K562 (cell line): Measurements from ENCODE around the gene AHI1. TPM values are rescaled to one million over a fixed set of nuclear protein-coding genes. Genes with fewer than 3 reads are reported as not detected.

ENCODE experiments used
- ATAC-seq: fragments of 200-7000 bp; cut with Tn5 transposase; 3 replicates; pipeline ENCODE4 v1.9.1; 2020; ENCODE audit warnings: moderate library complexity
- BruUV-seq: library from RNA; stranded (reverse); fragments of 400-500 nt; replicated peaks from 2 replicates; lab custom pipeline; 2021; lab: Mats Ljungman, UMichigan
- CTCF ChIA-PET: fragments of 300-600 bp; formaldehyde crosslinking; extraction: SDS; loops from one replicate; lab custom pipeline; 2021; ENCODE audit warnings: low intra/inter-chr PET ratio; lab: Yijun Ruan, JAX
- POLR2A ChIA-PET: fragments of 300-600, 350-650 bp; sonication (Branson Sonifier 250); formaldehyde crosslinking; extraction: SDS; loops from one replicate; lab custom pipeline; 2021; ENCODE audit warnings: antibody characterized with exemption, inconsistent platforms; lab: Yijun Ruan, JAX
- DNase-seq, 4 experiments: peaks; one replicate each; pipeline versions ENCODE4 v3.0.0 to v3.0.0-alpha.2; 2011 to 2018; ENCODE audit warnings: low spot score in 3 of 4, mixed read lengths in 3 of 4; ENCODE audit errors: extremely low read depth in 1 of 4
- FAIRE-seq: peaks from 2 replicates; lab custom pipeline; 2011; peaks lifted over from hg19 to GRCh38; lab: Jason Lieb, UNC
- H2AFZ ChIP-seq: 2 replicates; pipeline ENCODE4 v1.6.0; 2011; ENCODE audit warnings: low read depth, low read length, control low read depth, inconsistent platforms
- H3K27ac ChIP-seq: fragments of 200-600 bp; 3 replicates; pipeline ENCODE4 v1.8.0; 2011; ENCODE audit warnings: low read depth, mild to moderate bottlenecking, control low read depth, inconsistent platforms, low read length, moderate library complexity, mixed read lengths; ENCODE audit errors: extremely low read depth
- H3K27me3 ChIP-seq, 2 experiments: fragments of 300-600 bp in 1 of 2; 2 replicates in 1 of 2; 3 replicates in 1 of 2; pipeline versions ENCODE4 v1.6.0 to v1.8.0; 2011; ENCODE audit warnings: inconsistent platforms in 2 of 2, low read length in 2 of 2, mild to moderate bottlenecking in 1 of 2, mixed read lengths in 1 of 2, moderate library complexity in 1 of 2; ENCODE audit not compliant: control insufficient read depth in 2 of 2, insufficient read depth in 2 of 2
- H3K36me3 ChIP-seq: fragments of 300-600 bp; 3 replicates; pipeline ENCODE4 v1.8.0; 2011; ENCODE audit warnings: mild to moderate bottlenecking, low read length, inconsistent platforms; ENCODE audit not compliant: control insufficient read depth, insufficient read depth
- H3K4me1 ChIP-seq, 2 experiments: fragments of 200-600 bp in 1 of 2; replicated peaks in 1 of 2; 2 replicates in 1 of 2; 3 replicates in 1 of 2; pipeline versions ENCODE4 v1.5.1 to v1.8.0; 2011; ENCODE audit warnings: inconsistent platforms in 2 of 2, low read length in 2 of 2, mild to moderate bottlenecking in 1 of 2, mixed read lengths in 1 of 2, moderate library complexity in 1 of 2; ENCODE audit not compliant: control insufficient read depth in 2 of 2, insufficient read depth in 2 of 2
- H3K4me2 ChIP-seq: 2 replicates; pipeline ENCODE4 v1.6.1; 2011; ENCODE audit warnings: low read length, control low read depth, inconsistent platforms, mixed read lengths; ENCODE audit not compliant: insufficient read depth
- H3K4me3 ChIP-seq: fragments of 200-600 bp; sonication (generic), shearing (Covaris generic); 2 replicates; pipeline ENCODE4 v1.5.1; 2016; ENCODE audit warnings: control low read depth, inconsistent platforms
- H3K79me2 ChIP-seq: fragments of 200-600 bp; 3 replicates; pipeline ENCODE4 v1.8.0; 2011; ENCODE audit warnings: low read length, inconsistent platforms; ENCODE audit not compliant: control insufficient read depth, insufficient read depth
- H3K9ac ChIP-seq, 2 experiments: 2 replicates each; pipeline versions ENCODE4 v1.6.0 to v1.6.1; 2011; ENCODE audit warnings: low read depth in 2 of 2, low read length in 2 of 2, control low read depth in 1 of 2, inconsistent platforms in 1 of 2, mild to moderate bottlenecking in 1 of 2, mixed read lengths in 1 of 2; ENCODE audit not compliant: insufficient read depth in 1 of 2
- H3K9me1 ChIP-seq: one replicate; pipeline ENCODE4 v1.6.0; 2011; ENCODE audit warnings: inconsistent platforms, mild to moderate bottlenecking, low read length, moderate library complexity; ENCODE audit not compliant: control insufficient read depth, insufficient read depth
- H3K9me3 ChIP-seq: replicated peaks from 2 replicates; pipeline ENCODE4 v1.5.1; 2011; ENCODE audit warnings: low read depth, low read length, inconsistent platforms; ENCODE audit not compliant: control insufficient read depth, insufficient read depth
- H4K20me1 ChIP-seq: replicated peaks from 2 replicates; pipeline ENCODE4 v1.6.1; 2011; ENCODE audit warnings: low read length, inconsistent platforms, mixed read lengths; ENCODE audit not compliant: control insufficient read depth, insufficient read depth
- CEBPG ChIP-seq, 3 experiments: fragments of 200-800 bp in 1 of 3; sonication (Bioruptor generic) in 1 of 3; sonication (generic) in 1 of 3; formaldehyde crosslinking in 1 of 3; IDR thresholded peaks in 2 of 3; conservative IDR thresholded peaks in 1 of 3; 2 replicates each; pipeline versions ENCODE4 v1.6.1 to v1.8.0; 2016 to 2022; ENCODE audit warnings: missing compliant biosample characterization in 2 of 3, missing genetic modification characterization in 2 of 3, mild to moderate bottlenecking in 1 of 3, missing genetic modification reagents in 1 of 3
- CREB1 ChIP-seq, 2 experiments: sonication (generic) in 1 of 2; formaldehyde crosslinking in 1 of 2; IDR thresholded peaks; 2 replicates each; pipeline versions ENCODE4 v1.6.1 to v1.8.0; 2012 to 2022; ENCODE audit warnings: inconsistent platforms in 1 of 2, mild to moderate bottlenecking in 1 of 2, missing genetic modification reagents in 1 of 2, moderate library complexity in 1 of 2
- FUS ChIP-seq: fragments of 200-400 bp; formaldehyde crosslinking; optimal IDR thresholded peaks from 2 replicates; pipeline ENCODE3; 2017; ENCODE audit warnings: low read depth, low read length
- HDGF ChIP-seq: fragments of 450-650 bp; IDR thresholded peaks from 2 replicates; pipeline ENCODE4 v1.6.1; 2016
- LARP7 ChIP-seq: fragments of 450-650 bp; IDR thresholded peaks from 2 replicates; pipeline ENCODE4 v1.6.1; 2016
- PYGO2 ChIP-seq: fragments of 450-650 bp; IDR thresholded peaks from 2 replicates; pipeline ENCODE4 v1.6.1; 2016; ENCODE audit warnings: mild to moderate bottlenecking, missing genetic modification characterization, moderate library complexity, missing compliant biosample characterization
- RAD21 ChIP-seq, 2 experiments: fragments of 250-450 bp in 1 of 2; fragments of 450-650 bp in 1 of 2; sonication (Bioruptor Pico) in 1 of 2; formaldehyde crosslinking in 1 of 2; IDR thresholded peaks in 1 of 2; conservative IDR thresholded peaks in 1 of 2; 2 replicates each; pipeline versions ENCODE4 v1.4.0 to v1.8.0; 2020 to 2022; ENCODE audit warnings: mild to moderate bottlenecking in 2 of 2, moderate library complexity in 1 of 2
- RFX1 ChIP-seq: fragments of 450-650 bp; IDR thresholded peaks from 2 replicates; pipeline ENCODE4 v1.6.1; 2016; ENCODE audit warnings: mild to moderate bottlenecking, moderate library complexity
- SMC3 ChIP-seq: conservative IDR thresholded peaks from 2 replicates; pipeline ENCODE4 v1.6.1; 2011; ENCODE audit warnings: low read depth, low read length, improper control_type of control experiment; ENCODE audit not compliant: insufficient read depth
- WGBS: fragments of 100-300 bp; shearing (Covaris generic); methylation state at CpG from one replicate; pipeline ENCODE4 v1.1.6; 2016; ENCODE audit warnings: low coverage, mixed read lengths; ENCODE audit not compliant: insufficient coverage; ENCODE audit errors: missing lambda C conversion rate; 5-methylcytosine and 5-hydroxymethylcytosine counted together
- in situ Hi-C: fragments of 300-500 bp; cut with MboI; formaldehyde crosslinking; loops from 4 replicates; pipeline ENCODE4 v1.15.0; 2018; ENCODE audit warnings: inconsistent platforms, mixed read lengths
- intact Hi-C: fragments of 100-400 bp; cut with micrococcal nuclease; formaldehyde crosslinking; loops from 2 replicates; pipeline ENCODE4 v1.14.2; 2022
- polyA plus RNA-seq, 8 experiments: library from polyadenylated mRNA; depleted of rRNA in 4 of 8; stranded (reverse) in 5 of 8; unstranded in 3 of 8; fragments of >200 nt; fragmentation: Nextera tagmentation in 2 of 8; fragmentation: Illumina TruSeq in 1 of 8; extraction: Ambion mirVana in 2 of 8; extraction: Trizol in 1 of 8; gene quantifications; 2 replicates each; pipeline versions ENCODE4 v1.2.1 to v1.2.3, GENCODE V29; 2011 to 2014; ENCODE audit warnings: inconsistent platforms in 1 of 8, missing spikeins in 1 of 8
- total RNA-seq, 7 experiments: library from RNA; depleted of rRNA in 6 of 7; stranded (reverse); fragments of >200 nt in 6 of 7; fragmentation: Illumina TruSeq in 2 of 7; extraction: Trizol in 2 of 7; gene quantifications; 2 replicates each; pipeline versions ENCODE4 v1.2.1 to v1.2.3, GENCODE V29; 2011 to 2021; ENCODE audit warnings: low replicate concordance in 1 of 7
- TF ChIP-seq, protein P1 (sequence below): IDR thresholded peaks from 2 replicates; pipeline ENCODE4 v1.6.1; 2012; ENCODE audit warnings: low read depth, low read length, improper control_type of control experiment, borderline replicate concordance
- TF ChIP-seq, protein P2 (sequence below), 3 experiments: IDR thresholded peaks in 2 of 3; conservative IDR thresholded peaks in 1 of 3; 2 replicates each; pipeline ENCODE4 v1.5.1; 2011 to 2012; ENCODE audit warnings: low read length in 3 of 3, mild to moderate bottlenecking in 3 of 3, control low read depth in 2 of 3, improper control_type of control experiment in 1 of 3, inconsistent platforms in 1 of 3, low read depth in 1 of 3, mixed read lengths in 1 of 3, moderate library complexity in 1 of 3; ENCODE audit not compliant: insufficient read depth in 2 of 3
- TF ChIP-seq, protein P3 (sequence below): sonication (generic); formaldehyde crosslinking; IDR thresholded peaks from 2 replicates; pipeline ENCODE4 v1.8.1; 2022; ENCODE audit warnings: missing genetic modification reagents
- TF ChIP-seq, protein P4 (sequence below): fragments of 250-450 bp; sonication (Bioruptor Pico); IDR thresholded peaks from 2 replicates; pipeline ENCODE4 v1.5.0; 2020; ENCODE audit warnings: mild to moderate bottlenecking

Gene AHI1
- total and polyA plus RNA-seq, 9 of the 15 experiments (the other 6 are each of a cell fraction or from before 2014, with no cell fraction given), result 24.7 to 54.9 (median 32.2) TPM

DNA sequence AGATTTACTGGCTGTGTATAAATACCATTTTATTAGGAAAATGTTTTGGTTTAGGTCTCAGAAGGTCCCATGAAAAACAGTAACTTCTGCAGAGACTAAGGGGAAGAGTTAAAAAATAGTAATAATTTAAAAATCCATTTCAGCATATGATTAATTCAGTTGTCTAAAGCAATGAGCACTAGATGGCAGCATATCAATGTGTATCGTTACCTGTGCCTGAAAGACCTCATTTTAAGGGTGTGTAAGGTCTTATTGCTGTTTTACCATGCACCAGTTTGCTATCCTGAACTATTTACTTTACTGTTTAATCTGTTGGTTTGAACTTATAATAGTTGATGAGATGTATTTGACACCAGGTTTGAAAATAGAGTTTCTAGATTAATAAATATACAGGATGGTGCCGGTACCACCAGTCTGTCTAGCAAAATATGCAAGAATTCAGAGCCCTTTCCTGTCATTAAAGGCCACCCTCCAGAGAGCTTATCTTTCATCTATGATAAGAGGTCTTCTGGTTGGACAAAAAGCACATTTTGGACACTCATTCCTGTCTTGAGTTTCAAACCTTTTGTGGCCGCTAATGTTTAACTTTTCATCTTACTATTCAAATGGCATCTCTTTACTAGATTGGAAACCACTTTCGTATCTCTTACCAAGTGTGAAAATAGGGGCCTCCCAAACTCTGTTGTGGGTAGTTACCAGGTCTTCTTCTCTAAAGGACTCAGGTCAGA, 8.9 kb upstream of the AHI1 start:
- in situ Hi-C loops, result no loop called here
- TF ChIP-seq CEBPG (CRISPR knock-in tag; IDR thresholded peaks at IDR 0.05), result no peak
- TF ChIP-seq CEBPG (tag; conservative IDR thresholded peaks at IDR 0.05 in 1 of 2, IDR thresholded peaks at IDR 0.05 in 1 of 2), result peak in 1 of 2 experiments; percentile 18; a peak in 1 of 4 replicates
- TF ChIP-seq HDGF, result no peak
- TF ChIP-seq, protein P1, sequence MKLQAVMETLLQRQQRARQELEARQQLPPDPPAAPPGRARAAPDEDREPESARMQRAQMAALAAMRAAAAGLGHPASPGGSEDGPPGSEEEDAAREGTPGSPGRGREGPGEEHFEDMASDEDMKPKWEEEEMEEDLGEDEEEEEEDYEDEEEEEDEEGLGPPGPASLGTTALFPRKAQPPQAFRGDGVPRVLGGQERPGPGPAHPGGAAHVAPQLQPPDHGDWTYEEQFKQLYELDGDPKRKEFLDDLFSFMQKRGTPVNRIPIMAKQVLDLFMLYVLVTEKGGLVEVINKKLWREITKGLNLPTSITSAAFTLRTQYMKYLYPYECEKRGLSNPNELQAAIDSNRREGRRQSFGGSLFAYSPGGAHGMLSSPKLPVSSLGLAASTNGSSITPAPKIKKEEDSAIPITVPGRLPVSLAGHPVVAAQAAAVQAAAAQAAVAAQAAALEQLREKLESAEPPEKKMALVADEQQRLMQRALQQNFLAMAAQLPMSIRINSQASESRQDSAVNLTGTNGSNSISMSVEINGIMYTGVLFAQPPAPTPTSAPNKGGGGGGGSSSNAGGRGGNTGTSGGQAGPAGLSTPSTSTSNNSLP, result peak; percentile 89
- peak; percentile 93 to 94 for TF ChIP-seq RAD21 (CRISPR knock-in tag; conservative IDR thresholded peaks at IDR 0.05 in 1 of 2, IDR thresholded peaks at IDR 0.05 in 1 of 2)
- TF ChIP-seq, protein P2, sequence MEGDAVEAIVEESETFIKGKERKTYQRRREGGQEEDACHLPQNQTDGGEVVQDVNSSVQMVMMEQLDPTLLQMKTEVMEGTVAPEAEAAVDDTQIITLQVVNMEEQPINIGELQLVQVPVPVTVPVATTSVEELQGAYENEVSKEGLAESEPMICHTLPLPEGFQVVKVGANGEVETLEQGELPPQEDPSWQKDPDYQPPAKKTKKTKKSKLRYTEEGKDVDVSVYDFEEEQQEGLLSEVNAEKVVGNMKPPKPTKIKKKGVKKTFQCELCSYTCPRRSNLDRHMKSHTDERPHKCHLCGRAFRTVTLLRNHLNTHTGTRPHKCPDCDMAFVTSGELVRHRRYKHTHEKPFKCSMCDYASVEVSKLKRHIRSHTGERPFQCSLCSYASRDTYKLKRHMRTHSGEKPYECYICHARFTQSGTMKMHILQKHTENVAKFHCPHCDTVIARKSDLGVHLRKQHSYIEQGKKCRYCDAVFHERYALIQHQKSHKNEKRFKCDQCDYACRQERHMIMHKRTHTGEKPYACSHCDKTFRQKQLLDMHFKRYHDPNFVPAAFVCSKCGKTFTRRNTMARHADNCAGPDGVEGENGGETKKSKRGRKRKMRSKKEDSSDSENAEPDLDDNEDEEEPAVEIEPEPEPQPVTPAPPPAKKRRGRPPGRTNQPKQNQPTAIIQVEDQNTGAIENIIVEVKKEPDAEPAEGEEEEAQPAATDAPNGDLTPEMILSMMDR (IDR thresholded peaks at IDR 0.05 in 2 of 3, conservative IDR thresholded peaks at IDR 0.05 in 1 of 3; ENCODE audit: insufficient read depth in 2 of 3, low read depth in 1 of 3, low read length in 3 of 3), result peak; percentile 49 to 90 (median 73); a peak in 5 of 6 replicates
- TF ChIP-seq SMC3, result peak; percentile 47
- TF ChIP-seq LARP7, result no peak
- TF ChIP-seq, protein P3, sequence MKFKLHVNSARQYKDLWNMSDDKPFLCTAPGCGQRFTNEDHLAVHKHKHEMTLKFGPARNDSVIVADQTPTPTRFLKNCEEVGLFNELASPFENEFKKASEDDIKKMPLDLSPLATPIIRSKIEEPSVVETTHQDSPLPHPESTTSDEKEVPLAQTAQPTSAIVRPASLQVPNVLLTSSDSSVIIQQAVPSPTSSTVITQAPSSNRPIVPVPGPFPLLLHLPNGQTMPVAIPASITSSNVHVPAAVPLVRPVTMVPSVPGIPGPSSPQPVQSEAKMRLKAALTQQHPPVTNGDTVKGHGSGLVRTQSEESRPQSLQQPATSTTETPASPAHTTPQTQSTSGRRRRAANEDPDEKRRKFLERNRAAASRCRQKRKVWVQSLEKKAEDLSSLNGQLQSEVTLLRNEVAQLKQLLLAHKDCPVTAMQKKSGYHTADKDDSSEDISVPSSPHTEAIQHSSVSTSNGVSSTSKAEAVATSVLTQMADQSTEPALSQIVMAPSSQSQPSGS, result no peak
- TF ChIP-seq CREB1 (IDR thresholded peaks at IDR 0.05), result no peak
- no peak for TF ChIP-seq CREB1 (CRISPR knock-in tag; IDR thresholded peaks at IDR 0.05)
- TF ChIP-seq FUS, result no peak
- no peak for TF ChIP-seq RFX1
- TF ChIP-seq, protein P4, sequence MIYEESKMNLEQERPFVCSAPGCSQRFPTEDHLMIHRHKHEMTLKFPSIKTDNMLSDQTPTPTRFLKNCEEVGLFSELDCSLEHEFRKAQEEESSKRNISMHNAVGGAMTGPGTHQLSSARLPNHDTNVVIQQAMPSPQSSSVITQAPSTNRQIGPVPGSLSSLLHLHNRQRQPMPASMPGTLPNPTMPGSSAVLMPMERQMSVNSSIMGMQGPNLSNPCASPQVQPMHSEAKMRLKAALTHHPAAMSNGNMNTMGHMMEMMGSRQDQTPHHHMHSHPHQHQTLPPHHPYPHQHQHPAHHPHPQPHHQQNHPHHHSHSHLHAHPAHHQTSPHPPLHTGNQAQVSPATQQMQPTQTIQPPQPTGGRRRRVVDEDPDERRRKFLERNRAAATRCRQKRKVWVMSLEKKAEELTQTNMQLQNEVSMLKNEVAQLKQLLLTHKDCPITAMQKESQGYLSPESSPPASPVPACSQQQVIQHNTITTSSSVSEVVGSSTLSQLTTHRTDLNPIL (CRISPR knock-in tag), result 0 out of 2 replicates have a peak, but pooled peaks have one; percentile 39
- no peak for TF ChIP-seq PYGO2

More for the DNA sequence above, 8.9 kb upstream of the AHI1 start:
- FAIRE-seq, result peak; percentile 37
- ATAC-seq, result peak; percentile 93
- H3K9me3 ChIP-seq, result no peaks in the 10 kb centered on the region
- H3K4me2 ChIP-seq, result no peak overlapping the region
- H2AFZ ChIP-seq, result peak overlapping the region; percentile 22; the same call in 1 of the 2 replicates
- H3K4me3 ChIP-seq, result no peak overlapping the region
- no peaks in the 10 kb centered on the region for H3K27me3 ChIP-seq
- no peak overlapping the region for H3K27ac ChIP-seq
- H3K4me1 ChIP-seq, result peaks cover 0 to 6% of the 10 kb centered on the region in 2 experiments; a peak in 3 of 5 replicates
- no peaks in the 10 kb centered on the region for H4K20me1 ChIP-seq
- ChIA-PET POLR2A (interaction anchor here (1.3 kb wide), 1 partner anchor 8 kb away, joined by 3 read pairs; no protein-coding TSS in a partner anchor), CTCF (interaction anchor here (0.6 to 2.5 kb wide), 6 partner anchors 30 to 811 kb away, joined by 3 to 12 read pairs (median 4); no protein-coding TSS in a partner anchor)
- no peaks in the 10 kb centered on the region for H3K79me2 ChIP-seq
- no peaks in the 10 kb centered on the region for H3K9me1 ChIP-seq
- intact Hi-C loops, result loop anchor here (1.0 to 10.0 kb wide), 4 partner anchors 30 to 808 kb away; no protein-coding TSS in a partner anchor
- no peaks in the 10 kb centered on the region for H3K36me3 ChIP-seq
- no TSS peak for BruUV-seq
- DNase-seq, result peak; percentile 29 to 67 (median 48)
- no peak overlapping the region for H3K9ac ChIP-seq
- WGBS, result 29% methylated on average over 4 of the region's 4 CpGs
